NAMALWA (cell line): Measurements from ENCODE around the gene SLFN12.
A peak's percentile ranks its signal among the peaks of the same experiment; 100 is the strongest.
"Not testable (repeated sequence)": the region's sequence is repeated elsewhere in the genome, so short reads cannot be mapped to it uniquely, and the experiment has no call there.

Experiments used
- DNase-seq: peaks from one replicate; pipeline ENCODE4 v3.0.0-alpha.2; 2015; ENCODE audit warnings: low spot score

Gene SLFN12

DNA sequence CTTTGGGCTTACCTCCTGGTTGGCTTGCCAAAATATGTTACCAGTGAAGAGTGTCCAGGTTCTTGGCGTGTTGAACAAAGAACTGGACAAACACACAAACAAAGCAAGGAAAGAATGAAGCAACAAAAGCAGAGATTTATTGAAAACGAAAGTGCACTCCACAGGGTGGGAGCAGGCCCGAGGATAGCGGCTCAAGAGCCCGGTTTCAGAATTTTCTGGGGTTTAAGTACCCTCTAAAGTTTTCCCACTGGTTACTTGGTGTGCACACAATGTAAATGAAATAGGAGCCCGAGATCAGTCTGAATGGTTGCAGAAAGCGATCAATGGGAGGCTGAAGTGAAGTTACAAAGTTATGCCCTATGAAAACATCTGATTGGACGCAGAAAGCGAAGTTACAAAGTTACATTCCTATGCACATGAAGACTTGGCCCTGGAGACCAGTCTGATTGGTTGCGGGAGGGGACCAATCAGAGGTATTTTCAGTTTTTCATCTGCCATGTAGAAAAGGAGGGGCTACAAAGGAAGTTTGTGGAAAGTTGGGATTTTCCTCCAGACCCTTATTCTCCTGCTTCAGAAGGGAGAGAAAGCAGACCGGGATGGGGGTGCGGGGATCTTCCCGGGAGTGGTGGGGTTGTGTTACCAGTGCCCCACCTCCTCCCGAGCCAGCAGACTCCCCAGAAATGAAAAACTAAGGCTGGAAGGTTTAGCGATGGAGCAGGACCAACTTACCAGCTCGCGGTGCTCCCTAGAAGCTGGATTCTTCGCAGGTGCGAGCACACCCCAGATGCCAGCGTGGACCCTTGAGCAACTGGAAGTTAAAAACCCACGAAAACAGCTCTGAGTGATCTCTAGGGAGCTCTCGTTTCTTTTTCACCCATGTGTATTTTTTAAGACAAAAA lies at the start of gene SLFN12:
SLFN12 (minus strand) TSS at position 325 of the 899 bp plus-strand sequence. CDS start 9,472 bp downstream, outside the sequence.
- DNase-seq = peak; percentile 4

DNA sequence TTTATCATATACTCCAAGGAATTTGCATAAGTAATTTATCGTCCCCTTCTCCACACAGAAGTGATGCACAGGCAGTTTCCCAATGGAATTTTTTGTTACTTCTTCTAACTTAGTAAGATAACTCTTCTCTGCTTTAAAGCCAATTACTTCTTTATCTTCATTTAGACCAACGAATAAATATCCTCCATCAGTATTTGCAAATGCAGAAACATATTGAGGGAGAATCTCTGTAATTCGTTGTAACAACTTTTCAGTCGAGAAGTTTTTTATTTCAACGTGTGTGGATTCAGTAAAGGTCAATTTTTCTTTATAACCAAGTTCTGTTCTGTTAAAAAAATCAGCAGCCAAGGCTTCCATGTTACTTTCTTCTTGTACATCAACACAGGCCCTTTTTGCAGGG lies 47.0 kb upstream of the SLFN12 start:
- DNase-seq = no peak

DNA sequence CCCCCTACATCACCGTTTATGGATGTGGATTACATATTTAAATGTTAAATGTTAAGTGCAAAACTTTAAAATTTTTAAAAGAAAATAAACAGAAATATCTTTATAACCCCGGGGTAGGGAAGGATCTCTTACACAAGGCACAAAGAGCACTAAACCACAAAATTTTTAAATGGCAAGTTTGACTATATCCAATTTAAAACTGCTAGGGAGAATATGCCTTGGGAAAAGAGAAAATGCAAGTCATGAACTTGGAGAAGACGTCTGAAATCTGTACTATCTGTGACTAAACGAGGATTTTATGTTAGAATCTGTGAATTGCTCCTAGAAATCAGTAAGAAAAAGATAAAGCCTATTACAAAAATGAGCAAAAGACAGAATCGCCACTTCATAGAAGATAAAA lies 44.9 kb upstream of the SLFN12 start:
- no peak for DNase-seq

DNA sequence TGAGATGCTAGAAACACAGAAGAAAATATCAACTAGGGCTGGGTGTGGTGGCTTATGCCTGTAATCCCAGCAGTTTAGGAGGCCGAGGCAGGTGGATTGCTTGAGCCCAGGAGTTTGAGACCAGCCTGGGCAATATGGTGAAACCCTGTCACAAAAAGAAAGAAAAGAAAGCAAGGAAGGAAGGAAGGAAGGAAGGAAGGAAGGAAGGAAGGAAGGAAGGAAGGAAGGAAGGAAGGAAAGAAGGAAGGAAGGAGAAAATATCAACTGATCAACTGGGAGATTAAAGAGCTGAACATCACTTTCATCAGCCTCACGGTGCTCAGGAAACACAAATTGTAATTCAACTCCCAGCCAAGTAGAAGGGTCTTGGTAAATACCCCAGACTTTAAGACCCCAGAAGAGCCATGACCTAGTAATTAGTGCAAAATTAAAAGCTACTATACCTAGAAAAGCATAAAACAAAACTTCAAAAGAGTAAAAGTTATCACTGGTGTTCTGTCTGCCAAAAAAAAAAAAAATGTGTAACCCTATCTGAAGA lies 44.1 kb upstream of the SLFN12 start:
- DNase-seq = no peak

DNA sequence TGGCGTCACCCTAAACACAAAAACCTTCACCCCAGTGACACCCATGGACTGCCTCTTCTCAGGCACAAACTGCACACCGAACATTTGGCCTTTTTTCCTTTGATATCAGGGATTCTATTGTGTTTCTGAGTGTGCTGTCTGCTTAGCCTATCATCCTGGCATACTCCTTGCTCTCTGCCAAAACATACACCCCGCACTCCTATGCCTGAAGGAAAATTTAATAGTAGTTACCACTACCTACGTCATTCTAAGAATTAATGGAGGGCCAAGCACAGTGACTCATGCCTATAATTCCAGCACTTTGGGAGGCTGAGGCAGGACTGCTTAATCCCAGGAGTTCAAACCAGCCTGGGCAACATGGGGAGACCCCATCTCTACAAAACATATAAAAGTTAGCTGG lies 36.2 kb upstream of the SLFN12 start:
- DNase-seq = no peak

DNA sequence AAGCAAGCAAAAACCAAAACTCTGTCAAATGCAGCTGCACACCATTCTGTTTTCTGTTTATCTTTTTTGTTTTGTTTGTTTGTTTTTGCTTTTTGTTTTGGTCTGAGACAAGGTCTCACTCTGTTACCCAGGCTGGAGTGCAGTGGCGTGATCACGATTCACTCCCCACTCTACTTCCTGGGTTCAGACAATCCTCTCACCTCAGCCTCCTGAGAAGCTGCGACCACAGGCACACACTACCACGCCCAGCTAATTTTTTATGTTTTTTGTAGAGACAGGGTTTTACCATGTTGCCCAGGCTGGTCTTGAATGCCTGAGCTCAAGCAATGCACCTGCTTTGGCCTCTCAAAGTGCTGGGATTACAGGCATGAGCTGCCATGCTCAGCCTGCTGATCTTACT lies 35.5 kb upstream of the SLFN12 start:
- DNase-seq = no peak

DNA sequence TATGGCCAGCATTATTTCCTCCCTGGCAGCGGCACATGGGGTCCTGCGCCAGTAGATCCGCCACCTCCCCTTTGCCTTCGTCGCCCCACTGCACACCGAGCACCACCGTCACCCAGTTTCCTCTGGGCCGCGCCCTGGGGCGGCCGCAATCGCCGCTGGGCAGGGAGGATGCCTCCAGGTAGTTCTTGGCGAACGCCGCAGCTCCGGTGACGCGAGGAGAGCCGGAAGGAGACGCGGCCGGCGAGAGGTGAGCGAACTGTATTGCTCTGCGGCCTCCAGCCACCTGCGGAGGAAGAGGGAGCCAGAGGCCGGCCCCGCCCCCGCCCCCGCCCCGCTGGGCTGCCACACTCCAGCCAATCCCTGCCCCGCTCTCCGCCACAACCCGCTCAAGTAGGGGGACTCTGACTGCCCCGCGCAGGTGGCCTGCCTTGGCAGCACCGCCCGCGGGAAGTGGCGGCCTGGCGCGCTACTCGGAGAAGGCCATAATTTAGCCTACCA lies 28.1 kb upstream of the SLFN12 start:
- peak; percentile 70 for DNase-seq

DNA sequence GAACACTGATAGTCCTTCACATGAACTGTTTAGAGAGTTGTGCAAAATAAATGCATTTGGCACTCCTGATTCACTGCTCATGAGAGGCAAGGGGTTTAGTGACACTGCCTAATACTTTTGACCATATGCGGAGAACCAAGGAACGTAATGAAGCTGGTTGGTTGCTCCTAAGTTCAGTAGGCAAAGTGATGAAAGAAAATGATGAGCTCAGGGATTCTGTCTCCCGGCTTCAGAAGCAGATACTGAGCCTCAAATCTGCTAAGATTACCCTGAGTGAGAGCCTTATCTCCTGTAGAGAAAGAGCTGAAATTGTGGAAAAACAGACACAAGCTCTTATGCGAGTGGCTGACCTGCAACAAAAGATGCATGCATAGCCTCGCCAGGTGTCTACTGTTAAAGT lies 21.7 kb upstream of the SLFN12 start:
- not testable (repeated sequence) for DNase-seq

DNA sequence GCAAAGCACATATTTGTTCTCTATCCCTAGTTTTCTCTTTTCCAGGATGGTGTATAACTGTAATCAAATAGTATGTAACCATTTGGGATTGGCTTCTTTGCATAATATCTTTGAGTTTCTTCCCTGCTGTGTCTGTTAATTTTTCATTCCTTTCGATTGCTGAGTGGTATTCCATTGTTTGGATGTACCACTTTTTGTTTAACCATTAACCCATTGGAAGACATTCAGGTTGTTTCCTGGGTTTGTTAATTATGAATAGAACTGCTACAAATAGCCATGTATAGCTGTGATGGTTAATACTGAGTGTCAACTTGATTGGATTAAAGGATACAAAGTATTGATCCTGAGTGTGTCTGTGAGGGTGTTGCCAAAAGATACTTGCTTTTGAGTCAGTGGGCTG lies 20.9 kb upstream of the SLFN12 start:
- DNase-seq = no peak

DNA sequence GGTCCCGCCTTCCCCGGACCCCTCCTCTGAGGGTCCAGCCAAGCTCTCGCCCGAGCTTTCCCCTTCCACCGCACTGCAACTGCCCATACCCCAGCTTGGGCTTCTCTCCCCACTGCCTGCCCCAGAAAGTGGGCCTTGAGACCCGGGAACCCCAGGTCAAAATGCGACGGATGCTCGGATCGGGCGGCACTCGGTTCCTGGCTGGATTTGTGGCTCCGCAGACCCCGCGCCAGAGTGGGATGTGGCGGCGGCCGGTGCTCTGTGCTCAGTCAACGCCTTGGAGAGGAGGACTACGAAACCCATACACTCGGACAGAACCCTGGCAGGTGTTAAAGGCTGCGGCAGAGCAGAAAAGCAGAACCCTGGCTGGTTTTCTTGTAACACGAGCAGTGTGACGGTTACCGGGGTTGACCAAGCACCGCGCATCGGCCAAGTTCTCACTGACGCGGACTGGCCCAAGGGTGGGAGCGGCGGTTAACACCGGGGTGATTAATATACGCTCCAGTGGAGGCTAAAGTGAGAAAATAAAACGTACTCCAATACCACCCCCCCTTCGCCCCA lies 17.2 kb upstream of the SLFN12 start:
- no peak for DNase-seq

DNA sequence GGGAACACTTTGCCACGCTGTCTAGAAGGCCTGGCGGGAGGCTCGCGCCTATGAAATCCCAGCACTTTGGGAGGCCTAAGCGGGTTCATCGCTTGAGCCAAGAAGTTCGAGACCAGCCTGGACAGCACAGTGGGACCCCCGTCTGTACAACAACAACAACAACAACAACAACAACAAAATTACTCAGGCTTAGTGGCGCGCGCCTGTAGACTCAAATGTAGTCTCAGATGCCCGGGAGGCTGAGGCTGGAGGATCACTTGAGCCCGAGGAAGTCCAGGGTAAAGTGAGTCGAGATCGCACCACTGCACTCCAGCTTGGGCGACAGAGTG lies 16.6 kb upstream of the SLFN12 start:
- no peak for DNase-seq

DNA sequence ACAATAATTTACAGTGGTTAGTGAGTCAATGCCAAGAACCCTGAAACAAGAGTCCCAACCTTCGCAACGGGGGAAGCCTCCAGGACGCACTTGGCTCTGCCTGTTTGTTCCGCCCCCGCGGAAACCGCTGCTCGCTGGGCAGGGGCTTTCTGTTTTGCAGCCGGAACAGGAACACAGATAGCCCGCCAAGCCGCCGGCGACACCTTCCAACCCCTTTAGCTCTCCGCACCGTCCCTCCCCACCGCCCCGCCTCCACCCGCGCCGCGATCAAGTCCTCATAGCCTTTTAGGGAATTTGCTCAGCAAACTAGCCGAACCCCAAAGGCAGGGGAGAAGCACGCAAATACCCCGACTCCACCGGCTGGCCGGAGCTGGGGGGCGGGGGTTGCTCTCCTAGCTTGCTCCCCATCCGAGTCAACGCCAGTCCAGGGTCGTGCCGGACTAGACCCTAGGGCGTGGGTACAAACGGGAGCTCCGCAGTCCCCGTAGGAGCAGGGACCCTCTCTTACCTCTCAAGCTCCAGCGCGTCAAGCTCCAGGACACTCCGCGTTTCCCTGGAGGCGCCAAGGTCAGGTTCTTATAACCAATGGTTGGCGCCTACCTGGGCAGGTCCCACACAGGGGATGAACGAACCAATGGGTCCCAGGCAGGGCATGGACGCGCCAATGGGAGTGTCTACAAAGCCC lies 16.1 kb upstream of the SLFN12 start, which contains the start of gene SLFN13:
SLFN13 (minus strand) TSS at position 553 of the 685 bp plus-strand sequence. CDS start 3,086 bp downstream, outside the sequence.
- peak; percentile 49 for DNase-seq

DNA sequence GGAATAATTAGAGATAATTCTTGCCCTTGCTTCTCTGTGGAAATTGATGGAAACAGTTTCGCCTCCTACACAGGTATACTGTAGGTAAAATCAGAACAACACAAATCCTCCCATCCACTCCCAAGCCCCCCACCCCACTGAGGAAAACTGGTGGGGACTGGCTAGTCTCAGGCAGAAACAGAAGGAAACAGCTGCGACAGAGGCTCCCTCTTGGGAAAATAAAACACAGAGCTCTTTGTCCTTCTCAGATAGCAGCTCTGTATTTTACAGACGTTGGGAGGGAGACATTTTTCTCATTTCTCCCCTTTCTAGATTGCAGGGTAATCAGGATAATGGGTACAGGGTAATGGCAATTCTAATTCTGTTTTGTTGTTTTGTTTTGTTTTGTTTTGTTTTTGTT lies 15.2 kb upstream of the SLFN12 start:
- no peak for DNase-seq

DNA sequence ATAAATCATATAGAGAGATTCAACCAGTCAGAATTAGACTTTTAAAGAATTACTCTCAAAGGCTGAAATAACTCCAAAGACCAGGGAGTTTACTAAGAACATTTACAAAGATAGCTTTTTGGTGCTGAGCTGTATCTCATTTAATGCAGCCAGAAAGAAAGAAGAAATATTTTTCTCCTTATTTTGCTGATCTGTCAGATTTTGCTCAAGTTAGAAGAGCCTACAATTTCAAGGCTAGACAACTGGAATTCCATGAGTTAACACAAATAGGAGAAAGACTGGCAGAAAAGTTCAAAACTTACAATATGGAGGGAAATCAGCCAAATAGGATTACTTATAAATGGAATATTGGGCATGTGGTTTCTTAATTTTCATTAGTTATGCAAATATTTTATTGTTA lies 6.1 kb upstream of the SLFN12 start:
- DNase-seq = no peak

DNA sequence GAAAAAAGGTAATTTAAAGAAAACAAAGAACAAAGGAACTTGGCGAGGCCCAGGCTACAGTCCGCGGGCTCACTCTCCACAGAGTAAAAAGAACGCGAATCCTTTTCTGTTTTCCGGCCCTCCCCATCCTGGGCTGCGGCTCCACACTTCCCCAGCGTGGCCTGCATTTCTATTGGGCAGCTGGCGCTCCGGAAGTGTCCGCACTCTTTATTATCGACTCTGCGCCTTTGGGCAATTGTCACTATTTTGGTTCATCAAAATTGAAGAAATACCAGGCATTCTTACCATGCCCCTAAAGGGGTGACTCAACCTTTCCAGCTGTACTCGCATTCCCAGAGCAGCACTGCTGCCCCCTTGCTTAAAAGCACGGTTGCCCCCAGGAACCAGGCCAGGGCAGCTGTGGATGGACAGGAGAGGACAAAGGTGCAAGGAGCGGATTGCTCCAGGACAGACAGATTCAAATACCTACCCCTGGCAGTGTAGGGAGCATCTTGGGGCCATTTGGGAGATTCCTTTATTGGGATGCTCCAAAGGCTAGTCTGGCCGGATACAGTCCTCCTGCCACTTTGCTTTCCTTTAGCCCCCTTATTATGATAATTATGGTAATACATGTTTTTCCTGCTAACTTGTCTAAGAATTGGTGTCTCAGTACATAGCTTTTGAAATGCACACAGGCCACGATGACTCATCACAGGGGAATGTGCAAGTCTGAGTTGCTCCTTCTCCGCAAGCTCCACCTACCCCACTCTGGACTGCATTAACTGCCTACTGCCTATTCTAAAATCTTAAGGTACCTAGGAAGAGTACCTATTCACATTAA lies 985 bp upstream of the SLFN12 start:
- DNase-seq = no peak

DNA sequence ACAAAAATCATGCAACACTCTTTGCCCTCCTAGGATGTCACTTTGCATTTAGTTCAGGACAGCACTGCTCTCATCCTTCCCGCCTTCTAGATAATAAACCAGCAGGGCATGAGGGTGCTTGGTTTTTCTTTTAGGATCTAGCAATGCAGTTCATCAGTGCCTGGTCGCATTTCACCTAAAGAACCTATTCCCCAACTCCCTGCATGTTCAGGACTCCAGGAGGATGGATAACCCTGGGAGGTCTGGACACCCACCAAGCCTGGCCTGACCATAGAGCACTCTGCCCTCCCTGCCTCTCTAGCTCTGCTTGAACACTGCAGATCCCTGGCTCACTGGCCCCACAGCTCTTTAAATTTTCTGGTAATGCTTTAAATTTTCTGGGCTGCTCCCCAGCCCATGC lies 2.6 kb downstream of the SLFN12 start:
- DNase-seq = no peak

DNA sequence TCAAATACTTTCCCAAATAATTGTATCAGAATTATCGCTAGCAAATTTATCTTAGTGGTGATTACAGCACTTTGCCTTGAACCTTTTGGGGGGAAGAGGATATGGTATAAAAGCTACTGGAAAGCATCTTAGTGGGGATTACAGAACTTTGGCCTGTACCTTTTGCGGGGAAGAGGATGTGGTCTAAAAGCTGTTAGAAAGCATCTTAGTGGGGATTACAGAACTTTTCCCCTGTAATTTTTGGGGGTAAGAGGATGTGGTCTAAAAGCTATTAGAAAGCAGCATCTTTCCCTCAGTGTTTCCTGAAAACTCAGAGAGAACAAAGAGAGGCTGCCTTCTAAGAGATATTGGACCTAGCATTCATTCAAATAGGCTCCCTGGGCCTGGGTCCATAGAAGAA lies 4.1 kb downstream of the SLFN12 start:
- no peak for DNase-seq

DNA sequence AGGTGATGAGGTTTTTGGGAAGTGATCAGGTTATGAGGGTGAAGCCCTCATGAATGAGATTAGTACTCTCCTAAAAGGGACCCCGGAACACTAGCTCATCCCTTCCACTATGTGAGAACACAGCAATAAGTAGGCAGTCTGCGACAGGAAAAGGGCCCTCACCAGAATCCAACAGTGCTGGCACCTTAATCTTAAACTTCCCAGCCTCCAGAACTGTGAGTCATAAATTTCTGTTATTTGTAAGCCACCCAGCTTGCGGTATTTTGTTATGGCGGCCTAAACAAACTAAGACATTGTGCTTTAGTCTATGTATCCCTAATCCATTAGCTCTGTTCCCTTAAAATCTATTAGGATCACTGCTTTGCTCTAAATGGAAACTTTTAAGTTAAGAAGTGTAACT lies 8.5 kb downstream of the SLFN12 start:
- DNase-seq = no peak

DNA sequence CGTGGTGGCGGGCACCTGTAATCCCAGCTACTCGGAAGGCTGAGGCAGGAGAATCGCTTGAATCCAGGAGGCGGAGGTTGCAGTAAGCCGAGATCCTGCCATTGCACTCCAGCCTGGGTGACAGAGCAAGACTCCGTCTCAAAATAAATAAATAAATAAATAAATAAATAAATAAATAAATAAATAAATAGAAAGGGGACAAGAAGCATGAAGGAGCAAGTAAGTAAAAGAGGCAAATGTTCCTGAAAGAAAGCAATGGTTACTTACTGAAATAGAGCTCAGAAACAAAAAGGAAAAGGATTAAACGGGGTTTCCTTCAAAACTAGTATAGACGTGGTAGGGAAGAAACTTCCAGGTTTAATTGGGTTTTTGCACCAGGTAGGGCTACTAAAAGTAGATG lies 11.2 kb downstream of the SLFN12 start:
- DNase-seq = not testable (repeated sequence)

DNA sequence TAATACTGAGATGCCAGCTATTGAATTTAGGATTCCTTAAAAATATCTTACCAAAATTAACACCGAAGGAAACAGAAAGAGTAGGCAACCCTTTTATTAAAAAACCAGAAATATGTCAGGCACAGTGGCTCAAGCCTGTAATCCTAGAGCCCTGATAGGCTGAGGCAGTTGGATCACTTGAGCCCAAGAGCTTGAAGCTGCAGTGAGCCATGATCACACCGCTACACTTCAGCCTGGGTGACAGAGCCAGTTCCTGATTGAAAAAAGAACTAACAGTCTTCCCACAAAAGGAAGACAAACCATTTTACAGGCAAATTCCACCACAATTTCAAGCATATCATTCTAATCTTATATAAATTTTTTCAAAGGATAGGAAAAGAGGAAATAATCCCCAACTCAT lies 15.6 kb downstream of the SLFN12 start:
- DNase-seq = no peak

DNA sequence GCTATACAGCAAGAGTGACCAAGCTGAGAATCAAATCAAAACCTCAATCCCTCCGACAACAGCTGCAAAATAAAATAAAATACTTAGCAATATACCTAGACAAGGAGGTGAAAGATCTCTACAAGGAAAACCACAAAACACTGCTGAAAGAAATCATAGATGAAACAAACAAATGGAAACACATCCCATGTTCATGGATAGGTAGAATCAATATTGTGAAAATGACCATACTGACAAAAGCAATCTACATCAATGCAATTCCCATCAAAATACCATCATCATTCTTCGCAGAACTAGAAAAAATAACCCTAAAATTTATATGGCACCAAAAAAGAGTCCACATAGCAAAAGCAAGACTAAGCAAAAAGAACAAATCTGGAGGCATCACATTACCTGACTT lies 17.6 kb downstream of the SLFN12 start:
- not testable (repeated sequence) for DNase-seq

DNA sequence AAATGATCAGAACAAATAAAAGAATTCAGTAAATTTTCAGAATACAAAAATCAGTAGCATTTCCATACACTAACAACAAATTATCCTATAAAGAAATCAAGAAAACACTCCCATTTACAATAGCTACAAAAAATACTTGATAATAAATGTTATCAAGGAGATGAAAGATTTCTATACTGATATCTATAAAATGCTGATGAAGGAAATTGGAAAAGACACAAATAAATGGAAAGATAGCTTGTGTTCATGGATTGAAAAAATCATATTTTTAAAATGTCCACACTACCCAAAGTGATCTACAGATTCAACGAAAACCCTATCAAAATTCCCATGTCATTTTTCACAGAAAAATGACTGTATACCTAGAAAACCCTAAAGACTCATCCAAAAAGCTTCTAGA lies 18.1 kb downstream of the SLFN12 start:
- no peak for DNase-seq
